Neural cell (in vitro differentiated cells): ENCODE results near the gene WRAP53. TPM values are rescaled to one million over a fixed set of nuclear protein-coding genes. Genes with fewer than 3 reads are reported as not detected.

Source experiments
- H2AFZ ChIP-seq: fragments of 200-600, 300-800 bp; sonication (generic), shearing (Covaris generic); 2 replicates; pipeline ENCODE4 v1.6.0; 2014; ENCODE audit warnings: low read depth, mild to moderate bottlenecking, antibody characterized with exemption, low read length, moderate library complexity
- H3F3A ChIP-seq: fragments of 200-600 bp; shearing (Covaris generic); 2 replicates; pipeline ENCODE4 v1.6.1; 2016; ENCODE audit warnings: mild to moderate bottlenecking, moderate library complexity, mixed read lengths, antibody characterized with exemption, low read length; ENCODE audit not compliant: insufficient read depth, poor library complexity, severe bottlenecking
- H3K27ac ChIP-seq: fragments of 200-600, 300-800 bp; sonication (generic), shearing (Covaris generic); 2 replicates; pipeline ENCODE4 v1.5.1; 2014; ENCODE audit warnings: mild to moderate bottlenecking, low read length, moderate library complexity
- H3K27me3 ChIP-seq: fragments of 300-800, 200-600 bp; sonication (generic), shearing (Covaris generic); 2 replicates; pipeline ENCODE4 v1.6.0; 2014; ENCODE audit warnings: mild to moderate bottlenecking, low read depth, low read length, moderate library complexity; ENCODE audit not compliant: insufficient read depth
- H3K36me3 ChIP-seq: fragments of 300-800, 200-600 bp; sonication (generic), shearing (Covaris generic); 2 replicates; pipeline ENCODE4 v1.5.1; 2014; ENCODE audit warnings: mild to moderate bottlenecking, antibody characterized with exemption, low read length, moderate library complexity; ENCODE audit not compliant: insufficient read depth
- H3K4me2 ChIP-seq: fragments of 300-800, 200-600 bp; sonication (generic), shearing (Covaris generic); 2 replicates; pipeline ENCODE4 v1.6.0; 2014; ENCODE audit warnings: mild to moderate bottlenecking, low read length
- H3K4me3 ChIP-seq: fragments of 300-800, 200-600 bp; sonication (generic), shearing (Covaris generic); 2 replicates; pipeline ENCODE4 v1.5.1; 2014; ENCODE audit warnings: mild to moderate bottlenecking, low read length, moderate library complexity
- H3K79me2 ChIP-seq: fragments of 200-600 bp; shearing (Covaris generic); replicated peaks from 2 replicates; pipeline ENCODE4 v1.6.0; 2014; ENCODE audit warnings: mild to moderate bottlenecking, low read length, moderate library complexity; ENCODE audit not compliant: insufficient read depth
- H3K9ac ChIP-seq: fragments of 300-800, 200-600 bp; sonication (generic), shearing (Covaris generic); 2 replicates; pipeline ENCODE4 v1.6.1; 2016; ENCODE audit warnings: mild to moderate bottlenecking, low read length, mixed read lengths
- H3K9me2 ChIP-seq: fragments of 200-600 bp; shearing (Covaris generic); 2 replicates; pipeline ENCODE4 v1.6.1; 2016; ENCODE audit warnings: mild to moderate bottlenecking, low read length, mixed read lengths; ENCODE audit not compliant: insufficient read depth
- H3K9me3 ChIP-seq: fragments of 200-600, 300-800 bp; sonication (generic), shearing (Covaris generic); 2 replicates; pipeline ENCODE4 v1.6.1; 2016; ENCODE audit warnings: mild to moderate bottlenecking, mixed run types, low read length, moderate library complexity, mixed read lengths
- H4K20me1 ChIP-seq: fragments of 200-600 bp; shearing (Covaris generic); 2 replicates; pipeline ENCODE4 v1.6.1; 2016; ENCODE audit warnings: mild to moderate bottlenecking, mixed run types; ENCODE audit not compliant: insufficient read depth
- EP300 ChIP-seq: fragments of 450-650 bp; conservative IDR thresholded peaks from 2 replicates; pipeline ENCODE4 v1.6.1; 2014; ENCODE audit warnings: antibody characterized with exemption, mild to moderate bottlenecking, moderate library complexity; ENCODE audit not compliant: poor library complexity, severe bottlenecking
- EZH2 ChIP-seq: fragments of 200-600, 300-800 bp; shearing (Covaris generic), sonication (generic); IDR thresholded peaks from 2 replicates; pipeline ENCODE4 v1.6.1; 2014; ENCODE audit warnings: antibody characterized with exemption, low read length, borderline replicate concordance, mild to moderate bottlenecking; ENCODE audit not compliant: insufficient read depth, poor library complexity, severe bottlenecking
- MXI1 ChIP-seq: fragments of 450-650 bp; conservative IDR thresholded peaks from 2 replicates; pipeline ENCODE4 v1.6.1; 2014; ENCODE audit warnings: antibody characterized with exemption, mild to moderate bottlenecking; ENCODE audit not compliant: poor library complexity, severe bottlenecking
- POLR2AphosphoS5 ChIP-seq: IDR thresholded peaks from 2 replicates; pipeline ENCODE4 v1.6.1; 2012
- RAD21 ChIP-seq: fragments of 450-650 bp; conservative IDR thresholded peaks from 2 replicates; pipeline ENCODE4 v1.6.1; 2014; ENCODE audit warnings: antibody characterized with exemption, mild to moderate bottlenecking, moderate library complexity
- SMC3 ChIP-seq: fragments of 450-650 bp; conservative IDR thresholded peaks from 2 replicates; pipeline ENCODE4 v1.6.1; 2014; ENCODE audit warnings: antibody characterized with exemption, mild to moderate bottlenecking, moderate library complexity; ENCODE audit not compliant: poor library complexity
- TAF1 ChIP-seq: IDR thresholded peaks from 2 replicates; pipeline ENCODE4 v1.6.1; 2012; ENCODE audit warnings: low read depth
- polyA plus RNA-seq: library from polyadenylated mRNA; depleted of rRNA; stranded (reverse); fragments of >200 nt; gene quantifications from 2 replicates; pipeline ENCODE4 v1.2.3, GENCODE V29; 2014
- TF ChIP-seq, protein P1 (sequence below): fragments of 450-650 bp; IDR thresholded peaks from 2 replicates; pipeline ENCODE4 v1.5.1; 2014; ENCODE audit warnings: antibody characterized with exemption, mild to moderate bottlenecking, moderate library complexity; ENCODE audit not compliant: poor library complexity, severe bottlenecking
- TF ChIP-seq, protein P2 (sequence below): IDR thresholded peaks from 2 replicates; pipeline ENCODE4 v1.6.1; 2012; ENCODE audit warnings: borderline replicate concordance

The WRAP53 gene
- polyA plus RNA-seq, 1 donor from 2014 or later, result 20.1 TPM

DNA sequence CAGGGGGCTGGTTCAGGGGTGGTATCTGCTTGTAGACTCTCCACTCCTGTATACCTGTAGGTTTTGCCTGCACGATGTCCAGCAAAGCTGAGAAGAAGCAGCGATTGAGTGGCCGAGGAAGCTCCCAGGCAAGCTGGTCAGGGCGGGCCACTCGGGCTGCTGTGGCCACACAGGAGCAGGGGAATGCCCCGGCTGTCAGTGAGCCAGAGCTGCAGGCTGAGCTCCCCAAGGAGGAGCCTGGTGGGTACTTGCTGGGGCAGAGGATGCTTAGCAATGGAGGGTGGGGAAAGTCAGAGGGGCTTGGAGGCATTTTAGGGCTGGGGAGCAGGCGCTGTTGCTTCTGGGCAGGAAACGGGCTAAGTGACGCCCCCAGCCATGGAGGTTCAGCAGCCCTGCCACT lies 31.4 kb downstream of the WRAP53 start:
- no peak overlapping the region for H2AFZ ChIP-seq
- no peak overlapping the region for H3K4me2 ChIP-seq
- no peaks in the 10 kb centered on the region for H3K9me2 ChIP-seq
- H3K27me3 ChIP-seq, result no peaks in the 10 kb centered on the region
- no peak for TF ChIP-seq EP300
- no peak for TF ChIP-seq SMC3
- TF ChIP-seq RAD21, result no peak
- TF ChIP-seq EZH2, result no peak
- TF ChIP-seq, protein P1, sequence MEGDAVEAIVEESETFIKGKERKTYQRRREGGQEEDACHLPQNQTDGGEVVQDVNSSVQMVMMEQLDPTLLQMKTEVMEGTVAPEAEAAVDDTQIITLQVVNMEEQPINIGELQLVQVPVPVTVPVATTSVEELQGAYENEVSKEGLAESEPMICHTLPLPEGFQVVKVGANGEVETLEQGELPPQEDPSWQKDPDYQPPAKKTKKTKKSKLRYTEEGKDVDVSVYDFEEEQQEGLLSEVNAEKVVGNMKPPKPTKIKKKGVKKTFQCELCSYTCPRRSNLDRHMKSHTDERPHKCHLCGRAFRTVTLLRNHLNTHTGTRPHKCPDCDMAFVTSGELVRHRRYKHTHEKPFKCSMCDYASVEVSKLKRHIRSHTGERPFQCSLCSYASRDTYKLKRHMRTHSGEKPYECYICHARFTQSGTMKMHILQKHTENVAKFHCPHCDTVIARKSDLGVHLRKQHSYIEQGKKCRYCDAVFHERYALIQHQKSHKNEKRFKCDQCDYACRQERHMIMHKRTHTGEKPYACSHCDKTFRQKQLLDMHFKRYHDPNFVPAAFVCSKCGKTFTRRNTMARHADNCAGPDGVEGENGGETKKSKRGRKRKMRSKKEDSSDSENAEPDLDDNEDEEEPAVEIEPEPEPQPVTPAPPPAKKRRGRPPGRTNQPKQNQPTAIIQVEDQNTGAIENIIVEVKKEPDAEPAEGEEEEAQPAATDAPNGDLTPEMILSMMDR, result no peak
- no peak for TF ChIP-seq TAF1
- TF ChIP-seq POLR2AphosphoS5, result no peak
- TF ChIP-seq, protein P2, sequence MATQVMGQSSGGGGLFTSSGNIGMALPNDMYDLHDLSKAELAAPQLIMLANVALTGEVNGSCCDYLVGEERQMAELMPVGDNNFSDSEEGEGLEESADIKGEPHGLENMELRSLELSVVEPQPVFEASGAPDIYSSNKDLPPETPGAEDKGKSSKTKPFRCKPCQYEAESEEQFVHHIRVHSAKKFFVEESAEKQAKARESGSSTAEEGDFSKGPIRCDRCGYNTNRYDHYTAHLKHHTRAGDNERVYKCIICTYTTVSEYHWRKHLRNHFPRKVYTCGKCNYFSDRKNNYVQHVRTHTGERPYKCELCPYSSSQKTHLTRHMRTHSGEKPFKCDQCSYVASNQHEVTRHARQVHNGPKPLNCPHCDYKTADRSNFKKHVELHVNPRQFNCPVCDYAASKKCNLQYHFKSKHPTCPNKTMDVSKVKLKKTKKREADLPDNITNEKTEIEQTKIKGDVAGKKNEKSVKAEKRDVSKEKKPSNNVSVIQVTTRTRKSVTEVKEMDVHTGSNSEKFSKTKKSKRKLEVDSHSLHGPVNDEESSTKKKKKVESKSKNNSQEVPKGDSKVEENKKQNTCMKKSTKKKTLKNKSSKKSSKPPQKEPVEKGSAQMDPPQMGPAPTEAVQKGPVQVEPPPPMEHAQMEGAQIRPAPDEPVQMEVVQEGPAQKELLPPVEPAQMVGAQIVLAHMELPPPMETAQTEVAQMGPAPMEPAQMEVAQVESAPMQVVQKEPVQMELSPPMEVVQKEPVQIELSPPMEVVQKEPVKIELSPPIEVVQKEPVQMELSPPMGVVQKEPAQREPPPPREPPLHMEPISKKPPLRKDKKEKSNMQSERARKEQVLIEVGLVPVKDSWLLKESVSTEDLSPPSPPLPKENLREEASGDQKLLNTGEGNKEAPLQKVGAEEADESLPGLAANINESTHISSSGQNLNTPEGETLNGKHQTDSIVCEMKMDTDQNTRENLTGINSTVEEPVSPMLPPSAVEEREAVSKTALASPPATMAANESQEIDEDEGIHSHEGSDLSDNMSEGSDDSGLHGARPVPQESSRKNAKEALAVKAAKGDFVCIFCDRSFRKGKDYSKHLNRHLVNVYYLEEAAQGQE, result no peak
- no peak for TF ChIP-seq MXI1
- H3K79me2 ChIP-seq, result peaks cover 6% of the 10 kb centered on the region
- peaks cover 4% of the 10 kb centered on the region for H3F3A ChIP-seq
- H3K27ac ChIP-seq, result no peak overlapping the region
- H3K36me3 ChIP-seq, result no peaks in the 10 kb centered on the region
- H3K4me3 ChIP-seq, result no peak overlapping the region
- H4K20me1 ChIP-seq, result no peaks in the 10 kb centered on the region
- no peaks in the 10 kb centered on the region for H3K9me3 ChIP-seq
- H3K9ac ChIP-seq, result no peak overlapping the region

DNA sequence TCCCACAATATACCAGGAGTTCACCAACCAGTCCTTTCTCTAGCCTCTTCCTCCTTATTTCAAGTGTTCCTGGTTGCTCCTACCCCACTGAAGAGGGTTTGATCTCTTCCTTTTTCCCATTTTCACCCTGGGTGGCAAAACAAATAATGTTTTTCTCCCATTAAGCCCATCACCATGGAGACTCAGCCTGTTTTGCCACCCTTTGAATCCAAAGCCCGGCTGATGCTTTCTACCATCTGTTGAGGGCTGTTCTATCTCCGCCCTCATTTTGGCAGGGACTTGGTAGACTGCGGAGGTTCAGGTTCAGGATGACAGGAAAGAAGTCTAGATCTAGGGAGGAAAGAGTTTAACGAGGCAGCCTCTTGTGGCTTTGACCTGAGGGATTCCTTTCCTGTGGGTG lies 31.8 kb downstream of the WRAP53 start:
- Histone ChIP-seq H3K4me2 (no peak overlapping the region), H4K20me1 (no peaks in the 10 kb centered on the region), H2AFZ (no peak overlapping the region), H3F3A (peaks cover 4% of the 10 kb centered on the region), H3K27ac (no peak overlapping the region), H3K27me3 (no peaks in the 10 kb centered on the region), H3K9me3 (no peaks in the 10 kb centered on the region), H3K36me3 (no peaks in the 10 kb centered on the region), H3K79me2 (peaks cover 6% of the 10 kb centered on the region), H3K9ac (no peak overlapping the region), H3K4me3 (no peak overlapping the region), H3K9me2 (no peaks in the 10 kb centered on the region)
- TF ChIP-seq EP300 (no peak), TAF1 (no peak), EZH2 (no peak), POLR2AphosphoS5 (no peak), MXI1 (no peak), RAD21 (no peak), SMC3 (no peak)
- TF ChIP-seq, protein P2, result no peak
- TF ChIP-seq, protein P1, result no peak
